PC-9 (cell line): Measurements from ENCODE around the gene MAGI1. TPM values are rescaled to one million over a fixed set of nuclear protein-coding genes. Genes with fewer than 3 reads are reported as not detected.

Experiments
- BruUV-seq: library from RNA; stranded (reverse); fragments of 400-500 nt; replicated peaks from 2 replicates; lab custom pipeline; 2021; lab: Mats Ljungman, UMichigan
- CTCF ChIA-PET: fragments of 300-600 bp; sonication (Branson Sonifier 250); formaldehyde crosslinking; loops from one replicate; lab custom pipeline; 2022; ENCODE audit warnings: antibody characterized with exemption; lab: Charles Lee
- POLR2A ChIA-PET: fragments of 300-600 bp; sonication (Branson Sonifier 250); formaldehyde crosslinking; loops from one replicate; lab custom pipeline; 2022; ENCODE audit warnings: antibody characterized with exemption; ENCODE audit not compliant: unreplicated experiment; lab: Charles Lee
- DNase-seq, 2 experiments: peaks; one replicate each; pipeline versions ENCODE4 v3.0.0 to v3.0.0-alpha.2; 2015 to 2022; ENCODE audit warnings: mixed read lengths in 1 of 2
- H2AFZ ChIP-seq: fragments of 200-600 bp; sonication (generic); 2 replicates; pipeline ENCODE4 v1.8.1; 2017; ENCODE audit warnings: antibody characterized with exemption
- H3F3A ChIP-seq: fragments of 200-600 bp; sonication (generic); 2 replicates; pipeline ENCODE4 v1.8.1; 2017; ENCODE audit warnings: antibody characterized with exemption, mild to moderate bottlenecking, low read depth; ENCODE audit not compliant: insufficient read depth
- H3K27ac ChIP-seq: fragments of 200-600 bp; sonication (generic); 2 replicates; pipeline ENCODE4 v1.6.1; 2016; ENCODE audit warnings: mixed run types
- H3K27me3 ChIP-seq: fragments of 200-600 bp; sonication (generic); 2 replicates; pipeline ENCODE4 v1.6.1; 2016; ENCODE audit warnings: low read depth, mixed run types; ENCODE audit not compliant: insufficient read depth
- H3K36me3 ChIP-seq: fragments of 200-600 bp; sonication (generic); 2 replicates; pipeline ENCODE4 v1.6.1; 2016; ENCODE audit warnings: low read depth, mixed run types
- H3K4me1 ChIP-seq: fragments of 200-600 bp; sonication (generic); replicated peaks from 2 replicates; pipeline ENCODE4 v1.6.1; 2016; ENCODE audit warnings: mixed run types; ENCODE audit not compliant: insufficient read depth
- H3K4me2 ChIP-seq: fragments of 200-600 bp; sonication (generic); 2 replicates; pipeline ENCODE4 v1.6.1; 2017; ENCODE audit warnings: mixed run types
- H3K4me3 ChIP-seq: fragments of 200-600 bp; sonication (generic); 2 replicates; pipeline ENCODE4 v1.6.1; 2016; ENCODE audit warnings: mixed run types
- H3K79me2 ChIP-seq: fragments of 200-600 bp; sonication (generic); 2 replicates; pipeline ENCODE4 v1.6.1; 2017; ENCODE audit warnings: low read depth, mixed run types
- H3K9me2 ChIP-seq: fragments of 200-600 bp; sonication (generic); 2 replicates; pipeline ENCODE4 v1.8.1; 2017; ENCODE audit warnings: mild to moderate bottlenecking; ENCODE audit not compliant: insufficient read depth
- H3K9me3 ChIP-seq: fragments of 200-600 bp; sonication (generic); 2 replicates; pipeline ENCODE4 v1.8.1; 2016; ENCODE audit warnings: low read depth; ENCODE audit not compliant: insufficient read depth
- H4K20me1 ChIP-seq: fragments of 200-600 bp; sonication (generic); 2 replicates; pipeline ENCODE4 v1.8.1; 2017; ENCODE audit not compliant: insufficient read depth
- CTCF ChIP-seq: fragments of 200-600 bp; sonication (generic); conservative IDR thresholded peaks from 2 replicates; pipeline ENCODE4 v1.6.1; 2017; ENCODE audit warnings: mixed run types, antibody characterized with exemption, mild to moderate bottlenecking, moderate library complexity
- EZH2 ChIP-seq: fragments of 200-600 bp; sonication (generic); IDR thresholded peaks from 2 replicates; pipeline ENCODE4 v1.8.0; 2017; ENCODE audit warnings: antibody characterized with exemption, low read depth
- intact Hi-C: fragments of 100-400 bp; cut with micrococcal nuclease; formaldehyde crosslinking; loops from one replicate; pipeline ENCODE4 v1.10.0; 2022; ENCODE audit not compliant: unreplicated experiment
- total RNA-seq: library from RNA; stranded (reverse); gene quantifications from 2 replicates; pipeline ENCODE4 v1.2.3, GENCODE V29; 2021

The MAGI1 gene
- total RNA-seq, 1 experiment from 2014 or later: 23.3 TPM

- no peak overlapping the region for H3K27ac ChIP-seq
- no TSS peak for BruUV-seq
- ChIA-PET CTCF (interaction anchor here (0.6 kb wide), 1 partner anchor 22 kb away, joined by 3 read pairs; no protein-coding TSS in a partner anchor), POLR2A (no interaction called here)
- H3K4me3 ChIP-seq: no peak overlapping the region
- TF ChIP-seq CTCF: no peak
- no peaks in the 10 kb centered on the region for H3K79me2 ChIP-seq
- no peaks in the 10 kb centered on the region for H3K36me3 ChIP-seq
- DNase-seq: no peak
- H3K9me2 ChIP-seq: no peaks in the 10 kb centered on the region
- no peaks in the 10 kb centered on the region for H3K27me3 ChIP-seq
- no peaks in the 10 kb centered on the region for H3K4me1 ChIP-seq
- no peaks in the 10 kb centered on the region for H3K9me3 ChIP-seq
- intact Hi-C loops: no loop called here
- no peaks in the 10 kb centered on the region for H4K20me1 ChIP-seq
- no peak overlapping the region for H3K4me2 ChIP-seq
- H3F3A ChIP-seq: no peaks in the 10 kb centered on the region
- H2AFZ ChIP-seq: no peak overlapping the region
Observed at GRCh38 chr3:65761446-65762234, 277.1 kb downstream of the MAGI1 start.

GRCh38 chr3:65758876-65759598, 279.7 kb downstream of the MAGI1 start:
- DNase-seq: no peak
- H3K9me2 ChIP-seq: no peaks in the 10 kb centered on the region
- CTCF ChIA-PET: interaction anchor here (0.6 kb wide), 1 partner anchor 28 kb away, joined by 8 read pairs; no protein-coding TSS in a partner anchor
- intact Hi-C loops: no loop called here
- POLR2A ChIA-PET: no interaction called here
- H3K9me3 ChIP-seq: no peaks in the 10 kb centered on the region
- no peaks in the 10 kb centered on the region for H4K20me1 ChIP-seq
- H2AFZ ChIP-seq: no peak overlapping the region
- no peaks in the 10 kb centered on the region for H3K27me3 ChIP-seq
- no peaks in the 10 kb centered on the region for H3K36me3 ChIP-seq
- H3K4me2 ChIP-seq: no peak overlapping the region
- TF ChIP-seq CTCF (no peak), EZH2 (no peak)
- H3F3A ChIP-seq: no peaks in the 10 kb centered on the region
- no peak overlapping the region for H3K4me3 ChIP-seq
- no peak overlapping the region for H3K27ac ChIP-seq
- H3K4me1 ChIP-seq: no peaks in the 10 kb centered on the region
- BruUV-seq: no TSS peak
- H3K79me2 ChIP-seq: no peaks in the 10 kb centered on the region

- Histone ChIP-seq H4K20me1 (no peaks in the 10 kb centered on the region), H3K27me3 (no peaks in the 10 kb centered on the region), H3K27ac (no peak overlapping the region), H3K9me3 (no peaks in the 10 kb centered on the region), H3K4me1 (no peaks in the 10 kb centered on the region), H3K79me2 (no peaks in the 10 kb centered on the region), H3F3A (no peaks in the 10 kb centered on the region), H3K4me2 (no peak overlapping the region), H3K36me3 (no peaks in the 10 kb centered on the region), H2AFZ (no peak overlapping the region), H3K4me3 (no peak overlapping the region), H3K9me2 (no peaks in the 10 kb centered on the region)
- ChIA-PET CTCF (interaction anchor here (0.6 kb wide), 1 partner anchor 27 kb away, joined by 8 read pairs; no protein-coding TSS in a partner anchor), POLR2A (no interaction called here)
- no peak for DNase-seq
- intact Hi-C loops: no loop called here
- no peak for TF ChIP-seq CTCF
- TF ChIP-seq EZH2: no peak
- BruUV-seq: no TSS peak
Observed at GRCh38 chr3:65758438-65758837, 280.3 kb downstream of the MAGI1 start.
